ENCODE results near the gene C2CD3. TPM values are rescaled to one million over a fixed set of nuclear protein-coding genes. Genes with fewer than 3 reads are reported as not detected.
A peak's percentile ranks its signal among the peaks of the same experiment; 100 is the strongest.

The C2CD3 gene
- total and polyA plus RNA-seq, 9 of the 15 experiments (the other 6 are each of a cell fraction or from before 2014, with no cell fraction given) = 4.4 to 20.2 (median 15.4) TPM

DNA sequence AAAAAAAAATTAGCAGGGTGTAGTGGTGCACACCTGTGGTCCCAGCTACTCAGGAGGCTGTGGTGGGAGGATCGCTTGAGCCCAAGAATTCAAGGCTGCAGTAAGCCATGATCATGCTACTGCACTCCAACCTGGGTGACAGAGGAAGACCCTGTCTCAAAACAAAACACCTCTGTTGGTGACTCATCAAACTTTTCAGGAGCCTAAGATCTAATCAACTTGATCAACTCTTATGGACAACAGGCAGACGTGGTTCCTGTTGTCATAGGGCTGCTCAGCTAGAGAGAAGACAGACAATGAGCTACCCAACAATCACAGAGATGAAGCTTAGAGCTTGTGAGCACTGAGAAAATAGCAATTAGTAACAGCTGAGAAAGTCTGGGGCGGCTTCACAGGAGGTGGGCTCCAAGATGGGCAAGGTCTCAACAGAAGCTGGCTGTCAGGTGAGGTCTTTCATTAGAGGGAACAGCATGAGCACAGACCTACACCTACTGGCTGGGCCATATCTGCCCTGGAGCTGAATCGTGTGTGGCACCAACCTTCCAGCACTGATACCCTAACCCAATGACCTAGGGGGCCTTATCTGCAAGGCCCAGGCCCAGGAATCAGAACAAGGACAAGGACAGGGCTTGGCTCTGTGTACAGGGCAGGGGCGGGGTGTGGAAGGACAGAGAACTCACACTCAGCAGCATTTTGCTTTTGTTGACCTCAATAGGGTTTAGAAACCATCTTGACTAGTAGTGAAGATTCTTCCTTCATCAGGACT, 154.7 kb downstream of the C2CD3 start (continued):
- TF ChIP-seq, protein P1, sequence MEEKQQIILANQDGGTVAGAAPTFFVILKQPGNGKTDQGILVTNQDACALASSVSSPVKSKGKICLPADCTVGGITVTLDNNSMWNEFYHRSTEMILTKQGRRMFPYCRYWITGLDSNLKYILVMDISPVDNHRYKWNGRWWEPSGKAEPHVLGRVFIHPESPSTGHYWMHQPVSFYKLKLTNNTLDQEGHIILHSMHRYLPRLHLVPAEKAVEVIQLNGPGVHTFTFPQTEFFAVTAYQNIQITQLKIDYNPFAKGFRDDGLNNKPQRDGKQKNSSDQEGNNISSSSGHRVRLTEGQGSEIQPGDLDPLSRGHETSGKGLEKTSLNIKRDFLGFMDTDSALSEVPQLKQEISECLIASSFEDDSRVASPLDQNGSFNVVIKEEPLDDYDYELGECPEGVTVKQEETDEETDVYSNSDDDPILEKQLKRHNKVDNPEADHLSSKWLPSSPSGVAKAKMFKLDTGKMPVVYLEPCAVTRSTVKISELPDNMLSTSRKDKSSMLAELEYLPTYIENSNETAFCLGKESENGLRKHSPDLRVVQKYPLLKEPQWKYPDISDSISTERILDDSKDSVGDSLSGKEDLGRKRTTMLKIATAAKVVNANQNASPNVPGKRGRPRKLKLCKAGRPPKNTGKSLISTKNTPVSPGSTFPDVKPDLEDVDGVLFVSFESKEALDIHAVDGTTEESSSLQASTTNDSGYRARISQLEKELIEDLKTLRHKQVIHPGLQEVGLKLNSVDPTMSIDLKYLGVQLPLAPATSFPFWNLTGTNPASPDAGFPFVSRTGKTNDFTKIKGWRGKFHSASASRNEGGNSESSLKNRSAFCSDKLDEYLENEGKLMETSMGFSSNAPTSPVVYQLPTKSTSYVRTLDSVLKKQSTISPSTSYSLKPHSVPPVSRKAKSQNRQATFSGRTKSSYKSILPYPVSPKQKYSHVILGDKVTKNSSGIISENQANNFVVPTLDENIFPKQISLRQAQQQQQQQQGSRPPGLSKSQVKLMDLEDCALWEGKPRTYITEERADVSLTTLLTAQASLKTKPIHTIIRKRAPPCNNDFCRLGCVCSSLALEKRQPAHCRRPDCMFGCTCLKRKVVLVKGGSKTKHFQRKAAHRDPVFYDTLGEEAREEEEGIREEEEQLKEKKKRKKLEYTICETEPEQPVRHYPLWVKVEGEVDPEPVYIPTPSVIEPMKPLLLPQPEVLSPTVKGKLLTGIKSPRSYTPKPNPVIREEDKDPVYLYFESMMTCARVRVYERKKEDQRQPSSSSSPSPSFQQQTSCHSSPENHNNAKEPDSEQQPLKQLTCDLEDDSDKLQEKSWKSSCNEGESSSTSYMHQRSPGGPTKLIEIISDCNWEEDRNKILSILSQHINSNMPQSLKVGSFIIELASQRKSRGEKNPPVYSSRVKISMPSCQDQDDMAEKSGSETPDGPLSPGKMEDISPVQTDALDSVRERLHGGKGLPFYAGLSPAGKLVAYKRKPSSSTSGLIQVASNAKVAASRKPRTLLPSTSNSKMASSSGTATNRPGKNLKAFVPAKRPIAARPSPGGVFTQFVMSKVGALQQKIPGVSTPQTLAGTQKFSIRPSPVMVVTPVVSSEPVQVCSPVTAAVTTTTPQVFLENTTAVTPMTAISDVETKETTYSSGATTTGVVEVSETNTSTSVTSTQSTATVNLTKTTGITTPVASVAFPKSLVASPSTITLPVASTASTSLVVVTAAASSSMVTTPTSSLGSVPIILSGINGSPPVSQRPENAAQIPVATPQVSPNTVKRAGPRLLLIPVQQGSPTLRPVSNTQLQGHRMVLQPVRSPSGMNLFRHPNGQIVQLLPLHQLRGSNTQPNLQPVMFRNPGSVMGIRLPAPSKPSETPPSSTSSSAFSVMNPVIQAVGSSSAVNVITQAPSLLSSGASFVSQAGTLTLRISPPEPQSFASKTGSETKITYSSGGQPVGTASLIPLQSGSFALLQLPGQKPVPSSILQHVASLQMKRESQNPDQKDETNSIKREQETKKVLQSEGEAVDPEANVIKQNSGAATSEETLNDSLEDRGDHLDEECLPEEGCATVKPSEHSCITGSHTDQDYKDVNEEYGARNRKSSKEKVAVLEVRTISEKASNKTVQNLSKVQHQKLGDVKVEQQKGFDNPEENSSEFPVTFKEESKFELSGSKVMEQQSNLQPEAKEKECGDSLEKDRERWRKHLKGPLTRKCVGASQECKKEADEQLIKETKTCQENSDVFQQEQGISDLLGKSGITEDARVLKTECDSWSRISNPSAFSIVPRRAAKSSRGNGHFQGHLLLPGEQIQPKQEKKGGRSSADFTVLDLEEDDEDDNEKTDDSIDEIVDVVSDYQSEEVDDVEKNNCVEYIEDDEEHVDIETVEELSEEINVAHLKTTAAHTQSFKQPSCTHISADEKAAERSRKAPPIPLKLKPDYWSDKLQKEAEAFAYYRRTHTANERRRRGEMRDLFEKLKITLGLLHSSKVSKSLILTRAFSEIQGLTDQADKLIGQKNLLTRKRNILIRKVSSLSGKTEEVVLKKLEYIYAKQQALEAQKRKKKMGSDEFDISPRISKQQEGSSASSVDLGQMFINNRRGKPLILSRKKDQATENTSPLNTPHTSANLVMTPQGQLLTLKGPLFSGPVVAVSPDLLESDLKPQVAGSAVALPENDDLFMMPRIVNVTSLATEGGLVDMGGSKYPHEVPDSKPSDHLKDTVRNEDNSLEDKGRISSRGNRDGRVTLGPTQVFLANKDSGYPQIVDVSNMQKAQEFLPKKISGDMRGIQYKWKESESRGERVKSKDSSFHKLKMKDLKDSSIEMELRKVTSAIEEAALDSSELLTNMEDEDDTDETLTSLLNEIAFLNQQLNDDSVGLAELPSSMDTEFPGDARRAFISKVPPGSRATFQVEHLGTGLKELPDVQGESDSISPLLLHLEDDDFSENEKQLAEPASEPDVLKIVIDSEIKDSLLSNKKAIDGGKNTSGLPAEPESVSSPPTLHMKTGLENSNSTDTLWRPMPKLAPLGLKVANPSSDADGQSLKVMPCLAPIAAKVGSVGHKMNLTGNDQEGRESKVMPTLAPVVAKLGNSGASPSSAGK (IDR thresholded peaks at IDR 0.05) = no peak
- no peak for TF ChIP-seq GATAD2B (IDR thresholded peaks at IDR 0.05; ENCODE audit: borderline replicate concordance)
- TF ChIP-seq MYNN (IDR thresholded peaks at IDR 0.05) = peak; percentile 88; the same call in 1 of the 2 replicates
- TF ChIP-seq MYNN (CRISPR knock-in tag; IDR thresholded peaks at IDR 0.05) = no peak
- peak; percentile 87 for TF ChIP-seq SMARCA4 (IDR thresholded peaks at IDR 0.05)
- TF ChIP-seq MECOM (CRISPR knock-in tag; IDR thresholded peaks at IDR 0.05) = no peak
- no peak for TF ChIP-seq CAMTA2 (CRISPR knock-in tag; conservative IDR thresholded peaks at IDR 0.05)
- TF ChIP-seq, protein P2, sequence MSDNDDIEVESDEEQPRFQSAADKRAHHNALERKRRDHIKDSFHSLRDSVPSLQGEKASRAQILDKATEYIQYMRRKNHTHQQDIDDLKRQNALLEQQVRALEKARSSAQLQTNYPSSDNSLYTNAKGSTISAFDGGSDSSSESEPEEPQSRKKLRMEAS (CRISPR knock-in tag; IDR thresholded peaks at IDR 0.05) = no peak
- no peak for TF ChIP-seq ZNF263 (CRISPR knock-in tag; IDR thresholded peaks at IDR 0.05; ENCODE audit: borderline replicate concordance)
- TF ChIP-seq SP2 (IDR thresholded peaks at IDR 0.05; ENCODE audit: extremely low read depth, low read depth, low read length, poor library complexity, severe bottlenecking) = no peak
- no peak for TF ChIP-seq ZBTB17 (CRISPR knock-in tag; IDR thresholded peaks at IDR 0.05)
- TF ChIP-seq, protein P3, sequence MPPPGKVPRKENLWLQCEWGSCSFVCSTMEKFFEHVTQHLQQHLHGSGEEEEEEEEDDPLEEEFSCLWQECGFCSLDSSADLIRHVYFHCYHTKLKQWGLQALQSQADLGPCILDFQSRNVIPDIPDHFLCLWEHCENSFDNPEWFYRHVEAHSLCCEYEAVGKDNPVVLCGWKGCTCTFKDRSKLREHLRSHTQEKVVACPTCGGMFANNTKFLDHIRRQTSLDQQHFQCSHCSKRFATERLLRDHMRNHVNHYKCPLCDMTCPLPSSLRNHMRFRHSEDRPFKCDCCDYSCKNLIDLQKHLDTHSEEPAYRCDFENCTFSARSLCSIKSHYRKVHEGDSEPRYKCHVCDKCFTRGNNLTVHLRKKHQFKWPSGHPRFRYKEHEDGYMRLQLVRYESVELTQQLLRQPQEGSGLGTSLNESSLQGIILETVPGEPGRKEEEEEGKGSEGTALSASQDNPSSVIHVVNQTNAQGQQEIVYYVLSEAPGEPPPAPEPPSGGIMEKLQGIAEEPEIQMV (tag; conservative IDR thresholded peaks at IDR 0.05; ENCODE audit: low read depth) = no peak
- TF ChIP-seq ZNF239 (CRISPR knock-in tag; IDR thresholded peaks at IDR 0.05) = no peak
- TF ChIP-seq HEY1 (CRISPR knock-in tag; IDR thresholded peaks at IDR 0.05; ENCODE audit: borderline replicate concordance) = no peak
- no peak for TF ChIP-seq PHB (CRISPR knock-in tag; IDR thresholded peaks at IDR 0.05)
- TF ChIP-seq HDAC6 (IDR thresholded peaks at IDR 0.05; ENCODE audit: low read depth, low read length) = no peak
- TF ChIP-seq DACH1 (IDR thresholded peaks at IDR 0.05; ENCODE audit: partially characterized antibody) = no peak
